ENCODE results near the gene ZNF518B. TPM values are rescaled to one million over a fixed set of nuclear protein-coding genes. Genes with fewer than 3 reads are reported as not detected.
"Not testable (repeated sequence)": the region's sequence is repeated elsewhere in the genome, so short reads cannot be mapped to it uniquely, and the experiment has no call there.

Gene ZNF518B
- total RNA-seq, 1 donor from 2014 or later, result 23.7 TPM

DNA sequence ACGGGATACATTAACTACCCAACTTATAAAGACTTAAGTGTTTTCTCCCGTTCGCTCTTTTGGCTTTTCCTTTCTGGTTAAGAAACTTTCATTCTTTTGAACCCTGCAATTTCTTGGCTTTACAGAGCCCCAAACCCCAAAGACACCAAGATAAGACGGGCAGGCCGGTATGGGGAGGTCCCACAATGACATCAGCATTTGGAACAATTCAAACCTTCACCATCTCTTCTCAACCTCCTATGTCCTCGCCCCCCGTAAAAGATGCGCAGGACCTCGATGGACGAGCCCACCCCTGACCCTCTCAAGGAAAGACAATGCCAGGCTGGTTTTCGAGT is 999 bp downstream of the ZNF518B start:
- no peak for DNase-seq (ENCODE audit: low spot score)

- DNase-seq (ENCODE audit: low spot score), result no peak
Observed at GRCh38 chr4:10455133-10455532, 2.1 kb downstream of the ZNF518B start.

DNA sequence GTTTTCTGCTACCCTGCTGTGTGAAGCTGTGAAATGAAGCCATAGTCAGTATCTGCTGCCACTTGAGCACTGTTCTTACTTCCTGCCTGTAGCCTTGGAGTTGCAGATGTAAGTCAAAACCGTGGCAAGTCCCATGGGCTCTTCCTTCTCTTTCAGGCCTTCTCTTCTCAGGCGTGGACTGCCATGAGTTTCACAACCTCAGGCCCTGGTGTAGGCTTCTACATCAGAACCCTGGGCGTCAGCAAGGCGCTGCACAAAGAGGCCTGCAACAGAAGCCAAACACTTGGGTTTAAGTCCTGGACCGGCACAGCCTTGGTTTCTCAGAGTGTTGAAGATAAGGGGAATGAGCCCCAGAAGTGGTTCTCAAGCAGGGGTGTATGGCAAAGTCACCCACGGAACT is 2.5 kb downstream of the ZNF518B start:
- DNase-seq (ENCODE audit: low spot score), result no peak

- DNase-seq (ENCODE audit: low spot score), result no peak
Observed at GRCh38 chr4:10454121-10454520, 3.1 kb downstream of the ZNF518B start.

DNA sequence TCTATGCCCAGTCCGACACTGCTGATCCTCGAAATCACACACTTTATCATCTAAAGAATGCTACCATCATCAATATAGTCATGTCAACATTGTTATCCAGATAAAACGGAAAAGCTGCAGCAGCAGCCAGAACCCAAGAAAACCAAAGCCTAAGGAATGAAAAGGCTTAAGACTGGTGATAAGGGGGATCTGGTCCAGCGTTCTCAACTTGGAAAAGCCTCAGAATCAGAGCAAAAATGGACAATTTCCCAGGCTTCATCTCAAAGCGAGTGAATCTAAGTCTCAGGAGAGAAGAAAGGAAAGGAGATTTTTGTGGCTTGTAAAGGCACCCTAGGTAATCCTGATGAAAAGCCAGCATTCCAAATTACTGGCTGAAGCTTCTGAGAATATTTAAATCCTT is 8.2 kb downstream of the ZNF518B start:
- no peak for DNase-seq (ENCODE audit: low spot score)

DNA sequence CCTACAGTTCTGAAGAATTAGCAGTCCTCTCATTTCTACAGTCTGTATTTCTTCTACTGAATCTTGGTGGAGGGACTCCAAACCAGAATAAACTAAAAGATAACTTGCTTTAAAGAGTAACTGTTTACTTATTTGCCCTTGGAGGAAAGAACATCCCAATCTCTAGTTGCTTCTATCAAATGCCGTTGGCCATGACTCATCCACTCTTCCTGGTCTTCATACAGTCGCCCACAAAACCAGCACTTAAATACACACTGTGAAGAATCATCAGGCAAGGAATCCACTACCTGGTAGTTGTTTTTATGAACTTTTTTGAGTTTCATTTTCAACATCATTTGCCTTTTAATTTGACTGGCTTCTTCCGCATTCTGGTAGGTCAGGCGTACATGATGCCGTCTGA is 14.2 kb downstream of the ZNF518B start:
- DNase-seq (ENCODE audit: low spot score), result no peak

DNA sequence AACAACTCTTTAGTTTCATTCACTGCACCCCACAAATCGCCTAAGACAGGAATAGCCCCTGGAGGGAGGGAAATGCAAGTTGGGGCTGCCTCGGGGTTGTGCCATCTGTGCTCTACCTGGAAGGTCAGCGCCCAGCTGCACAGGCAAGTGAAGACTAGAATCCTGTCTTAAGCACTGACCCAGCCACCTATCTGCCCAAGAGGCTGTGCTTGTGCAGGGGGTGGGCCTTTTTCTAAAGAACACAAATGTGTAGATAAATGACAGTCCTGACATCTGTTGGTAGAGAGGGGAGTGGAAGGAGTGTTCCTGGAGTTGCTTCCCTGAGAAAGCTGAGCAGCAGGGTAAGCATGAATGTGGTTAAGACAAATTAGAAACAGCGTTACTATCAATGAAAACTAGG is 15.7 kb downstream of the ZNF518B start:
- no peak for DNase-seq (ENCODE audit: low spot score)

DNA sequence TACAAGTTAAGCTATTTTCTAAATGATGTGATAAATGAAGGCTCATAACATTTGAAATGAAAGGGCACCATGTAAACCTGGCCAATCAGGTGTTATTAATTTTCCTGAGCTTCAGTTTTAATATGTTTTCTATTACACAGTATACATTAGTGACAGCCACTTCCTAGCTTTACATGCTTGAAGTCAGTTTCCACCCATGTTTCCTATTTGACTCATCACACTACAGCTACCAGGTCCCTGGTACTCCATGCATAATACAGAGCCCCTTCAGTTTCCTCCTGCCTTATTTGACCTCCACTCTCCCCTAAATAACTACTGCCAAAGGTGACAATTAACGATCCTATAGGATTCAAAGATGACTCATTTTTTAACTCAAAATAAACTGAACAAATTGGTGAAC is 18.3 kb downstream of the ZNF518B start:
- no peak for DNase-seq (ENCODE audit: low spot score)

DNA sequence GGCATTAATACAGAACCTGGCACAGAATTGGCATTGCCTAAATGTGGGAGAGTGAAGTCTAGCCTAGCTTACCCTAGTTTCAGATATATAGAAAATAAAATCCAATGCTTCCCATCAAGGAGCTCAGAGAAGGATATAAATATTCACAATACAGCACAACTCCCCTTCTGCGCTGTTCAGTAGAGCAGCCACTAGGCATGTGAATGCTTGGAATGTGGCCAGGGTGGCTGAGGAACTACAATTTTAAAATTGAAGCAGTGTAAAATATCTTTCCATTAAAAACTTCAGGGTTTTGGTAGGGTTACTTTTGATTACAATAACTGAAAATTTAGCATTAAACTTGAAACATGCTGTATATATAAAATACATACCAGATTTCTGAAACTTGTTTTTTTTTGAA is 19.5 kb downstream of the ZNF518B start:
- DNase-seq (ENCODE audit: low spot score), result no peak

GRCh38 chr4:10427680-10428079 is 29.5 kb downstream of the ZNF518B start:
- not testable (repeated sequence) for DNase-seq (ENCODE audit: low spot score)

GRCh38 chr4:10421344-10422055 is 35.7 kb downstream of the ZNF518B start:
- no peak for DNase-seq (ENCODE audit: low spot score)

DNA sequence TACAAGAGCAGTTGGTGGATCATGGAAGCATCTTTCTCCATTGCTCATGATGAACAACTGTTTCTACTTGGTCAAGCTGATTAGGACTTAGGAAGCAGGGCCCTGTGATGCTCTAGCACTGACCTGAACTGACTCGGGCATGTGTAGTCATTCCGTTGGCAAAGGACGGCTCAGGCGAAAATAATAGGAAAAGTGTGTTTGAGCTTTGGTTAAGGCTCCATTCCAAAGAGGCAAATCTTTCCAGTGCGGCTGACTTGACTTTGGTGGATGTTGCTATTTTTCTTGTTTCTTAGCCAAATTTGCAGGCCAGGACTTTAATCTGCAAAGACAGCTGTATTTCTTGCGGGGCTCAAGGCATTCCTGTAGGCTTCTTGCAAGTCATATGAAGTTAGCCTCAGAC is 39.5 kb downstream of the ZNF518B start:
- DNase-seq (ENCODE audit: low spot score), result no peak

- DNase-seq (ENCODE audit: low spot score), result no peak
Observed at GRCh38 chr4:10416441-10416840, 40.8 kb downstream of the ZNF518B start.

- DNase-seq (ENCODE audit: low spot score), result no peak
Observed at GRCh38 chr4:10413177-10413576, 44.0 kb downstream of the ZNF518B start.

- no peak for DNase-seq (ENCODE audit: low spot score)
Observed at GRCh38 chr4:10405672-10406071, 51.6 kb downstream of the ZNF518B start.

GRCh38 chr4:10403633-10404445 is 53.4 kb downstream of the ZNF518B start:
- no peak for DNase-seq (ENCODE audit: low spot score)

DNA sequence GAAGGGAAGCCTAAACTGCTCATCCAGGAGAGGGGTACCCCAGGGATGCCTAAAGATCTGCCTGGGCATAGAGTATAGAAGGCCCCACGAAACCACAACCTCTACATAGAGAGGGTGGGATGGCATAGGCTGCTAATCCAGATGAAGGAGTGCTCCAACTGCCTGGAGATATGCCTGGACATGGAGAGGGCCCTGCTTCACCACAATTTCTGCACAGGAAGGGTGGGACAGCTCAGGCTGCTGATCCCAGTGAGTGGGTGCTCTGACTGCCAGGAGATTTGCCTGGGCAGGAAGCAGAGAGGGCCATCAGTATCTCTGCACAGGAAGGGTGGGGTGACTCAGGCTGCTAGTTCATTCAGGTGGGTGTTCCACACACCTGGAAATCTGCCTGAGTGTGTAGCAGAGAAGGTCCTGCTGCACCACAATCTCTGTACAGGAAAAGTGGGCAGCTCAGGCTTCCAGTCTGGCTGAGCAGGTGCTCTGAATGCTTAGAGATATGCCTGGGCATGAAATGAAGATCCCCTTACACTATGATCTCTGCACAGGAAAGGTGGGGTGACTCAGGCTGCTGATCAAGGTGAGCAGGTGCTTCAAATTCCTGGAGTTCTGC is 61.1 kb downstream of the ZNF518B start:
- no peak for DNase-seq (ENCODE audit: low spot score)

Other genes starting within 250 kb of the ZNF518B start
- 0.14 TPM for gene CLNK, start 227.3 kb upstream of the ZNF518B start, total RNA-seq

Data from mucosa of gallbladder (tissue), 1 donor.